HK-2 (cell line): ENCODE results near the gene RHOBTB3.

Experiments
- DNase-seq: peaks from one replicate; pipeline ENCODE4 v3.0.0-alpha.2; 2018; ENCODE audit not compliant: unreplicated experiment

The RHOBTB3 gene

GRCh38 chr5:95731571-95732554 lies 727 bp downstream of the RHOBTB3 start:
- peak; percentile 55 for DNase-seq

DNA sequence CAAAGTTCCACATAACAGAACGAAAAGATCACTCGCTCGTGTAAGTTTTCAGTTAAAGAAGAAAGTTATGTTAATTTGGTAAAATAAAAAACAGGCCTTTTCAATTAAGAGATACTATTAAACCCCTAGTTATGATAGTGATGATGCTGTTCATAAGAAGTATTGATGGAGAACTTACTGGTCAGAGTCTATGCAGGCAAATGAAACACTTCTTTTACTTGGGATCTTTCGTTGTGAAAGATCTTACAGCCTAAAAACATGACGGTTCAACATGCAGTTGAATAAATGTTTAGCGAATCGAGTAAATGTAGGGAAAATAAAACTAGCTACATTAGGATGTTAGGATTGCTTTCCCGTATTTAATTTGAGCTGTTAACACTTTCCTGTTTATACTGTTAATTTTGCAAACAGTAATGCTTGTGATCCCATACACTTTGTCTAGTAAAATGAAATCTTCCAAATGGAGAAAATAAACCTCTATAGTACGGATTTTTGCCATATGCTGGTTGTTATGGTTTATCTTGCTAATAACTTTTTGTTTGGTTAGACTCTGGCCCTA lies 2.0 kb downstream of the RHOBTB3 start:
- DNase-seq: no peak

- no peak for DNase-seq
Observed at GRCh38 chr5:95734187-95734586, 3.1 kb downstream of the RHOBTB3 start.

DNA sequence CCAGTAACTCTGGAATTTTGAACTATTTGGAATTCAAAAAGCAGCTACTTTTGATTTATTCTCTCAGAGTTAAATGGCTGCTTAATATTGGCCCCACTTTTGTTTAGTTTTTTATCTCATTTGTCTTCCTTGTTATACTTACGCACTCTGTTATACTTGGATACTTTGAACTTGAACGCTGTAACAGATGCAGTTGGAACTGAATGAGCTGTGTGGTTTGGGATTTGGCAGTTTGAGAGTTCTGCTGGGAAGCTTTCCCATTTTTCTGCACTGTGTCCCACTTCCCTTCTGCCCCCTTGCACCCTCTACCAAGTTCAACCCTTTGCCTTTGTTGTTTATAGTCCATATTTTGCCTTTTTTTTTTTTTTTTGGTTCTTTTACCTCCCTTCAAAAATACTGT lies 3.8 kb downstream of the RHOBTB3 start:
- no peak for DNase-seq

DNA sequence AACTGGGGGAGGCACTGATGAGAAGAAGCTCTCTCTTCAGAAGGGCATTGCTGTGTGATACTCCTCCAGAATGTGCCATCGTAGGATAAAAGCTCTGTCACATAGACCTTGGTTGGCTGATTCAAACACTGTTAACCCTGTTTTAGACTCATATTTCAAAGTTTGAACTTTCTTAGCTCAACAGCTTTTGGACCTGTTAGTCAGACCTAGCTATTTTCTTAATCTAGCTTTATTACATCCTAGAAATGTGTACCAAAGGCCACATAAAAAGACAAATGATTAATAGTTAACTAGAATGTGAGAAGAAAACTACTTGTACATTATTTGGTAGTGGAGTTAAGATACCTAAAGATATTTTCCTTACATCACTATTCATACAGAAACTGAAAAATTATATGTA lies 4.3 kb downstream of the RHOBTB3 start:
- no peak for DNase-seq

GRCh38 chr5:95738072-95738471 lies 6.9 kb downstream of the RHOBTB3 start:
- DNase-seq: no peak

DNA sequence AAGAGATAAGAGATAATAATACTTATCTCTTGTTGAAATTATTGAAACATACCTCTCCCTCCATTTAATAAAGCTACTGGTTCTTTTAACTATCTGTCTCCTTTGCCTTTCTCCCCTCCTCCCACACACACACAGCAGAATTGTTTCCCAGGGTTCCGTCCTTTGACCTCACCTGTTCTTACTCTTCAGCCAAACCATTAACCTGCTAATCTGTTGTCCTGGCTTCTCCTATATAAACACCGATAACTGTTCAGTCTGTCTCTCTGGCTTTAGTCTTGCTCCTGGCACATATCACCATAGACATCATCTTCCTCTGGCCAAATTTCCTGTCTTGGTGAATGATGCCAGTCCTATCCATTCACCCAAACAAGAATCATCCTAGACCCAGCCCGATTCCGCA lies 7.7 kb downstream of the RHOBTB3 start:
- no peak for DNase-seq

DNA sequence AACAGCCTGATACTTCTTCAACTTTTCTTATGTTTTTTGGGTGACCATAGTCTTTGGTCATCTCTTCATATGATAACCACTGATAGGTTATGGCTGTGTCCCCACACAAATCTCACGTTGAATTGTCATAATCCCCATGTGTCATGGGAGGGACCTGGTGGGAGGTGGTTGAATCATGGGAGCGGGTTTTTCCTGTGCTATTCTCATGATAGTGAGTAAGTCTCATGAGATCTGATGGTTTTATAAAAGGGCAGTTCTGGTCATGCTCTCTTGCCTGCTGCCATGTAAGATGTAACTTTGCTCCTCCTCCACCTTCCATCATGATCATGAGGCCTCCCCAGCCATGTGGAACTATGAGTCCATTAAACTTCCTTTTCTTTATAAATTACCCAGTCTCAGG lies 8.7 kb downstream of the RHOBTB3 start:
- no peak for DNase-seq

DNA sequence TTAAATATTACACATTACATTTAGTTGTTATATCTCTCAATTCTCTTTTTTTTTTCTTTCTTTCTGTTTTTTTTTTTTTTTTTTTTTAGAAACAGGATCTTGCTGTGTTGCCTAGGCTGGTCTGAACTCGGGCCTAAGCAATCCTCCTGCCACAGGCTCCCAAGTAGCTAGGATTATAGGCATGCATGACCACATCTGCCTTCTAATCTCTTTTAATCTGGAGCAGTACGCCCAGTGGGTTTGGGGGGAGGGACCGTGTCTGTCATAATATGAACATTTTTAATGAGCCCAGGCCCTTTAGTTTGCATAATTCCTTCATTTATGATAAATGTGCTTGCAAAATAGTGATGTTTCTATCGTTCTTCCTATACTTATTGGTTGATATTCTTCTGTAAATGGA lies 10.3 kb downstream of the RHOBTB3 start:
- no peak for DNase-seq

GRCh38 chr5:95743232-95743631 lies 12.1 kb downstream of the RHOBTB3 start:
- no peak for DNase-seq

DNA sequence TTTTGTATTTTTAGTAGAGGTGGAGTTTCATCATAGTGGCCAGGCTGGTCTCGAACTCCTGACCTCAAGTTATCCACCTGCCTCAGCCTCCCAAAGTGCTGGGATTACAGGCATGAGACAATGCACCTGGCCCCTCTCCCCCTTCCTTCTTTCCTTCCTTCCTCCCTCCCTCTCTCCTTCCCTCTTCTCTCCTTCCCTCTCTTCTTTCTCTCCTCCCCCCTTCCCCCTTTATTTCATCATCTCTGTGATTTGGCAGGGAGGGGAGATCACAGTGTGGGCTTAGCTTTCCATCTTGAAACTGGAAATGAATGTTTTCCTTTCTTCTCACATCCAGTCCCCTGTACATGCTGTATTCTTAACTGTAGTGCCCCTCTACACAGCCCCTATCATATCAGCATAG lies 12.7 kb downstream of the RHOBTB3 start:
- no peak for DNase-seq

- no peak for DNase-seq
Observed at GRCh38 chr5:95746194-95746593, 15.1 kb downstream of the RHOBTB3 start.

GRCh38 chr5:95746722-95747679 lies 15.9 kb downstream of the RHOBTB3 start:
- no peak for DNase-seq

GRCh38 chr5:95748133-95748532 lies 17.0 kb downstream of the RHOBTB3 start:
- no peak for DNase-seq

DNA sequence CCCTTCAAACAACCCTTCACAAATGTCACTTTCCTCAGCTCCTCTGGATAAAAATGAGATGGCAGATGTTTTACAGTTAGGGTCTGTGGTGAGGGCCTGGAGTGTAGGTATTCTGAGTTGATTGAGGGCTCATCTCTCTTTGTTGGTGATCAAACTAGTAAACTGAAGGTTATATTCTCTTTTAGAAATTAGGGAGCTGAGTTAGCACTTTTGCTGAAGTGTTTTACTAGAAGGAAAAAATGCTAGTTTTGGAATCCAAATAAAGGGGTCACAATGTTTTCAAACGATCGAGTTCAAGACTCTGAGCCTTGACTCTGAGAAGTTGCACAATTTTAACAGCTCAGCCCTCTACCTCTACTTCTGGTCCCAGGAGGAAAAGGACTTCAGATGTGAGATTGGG lies 23.4 kb downstream of the RHOBTB3 start:
- no peak for DNase-seq

GRCh38 chr5:95759005-95759404 lies 27.9 kb downstream of the RHOBTB3 start:
- DNase-seq: no peak

GRCh38 chr5:95759634-95760033 lies 28.5 kb downstream of the RHOBTB3 start:
- no peak for DNase-seq

- no peak for DNase-seq
Observed at GRCh38 chr5:95760273-95761191, 29.4 kb downstream of the RHOBTB3 start.

DNA sequence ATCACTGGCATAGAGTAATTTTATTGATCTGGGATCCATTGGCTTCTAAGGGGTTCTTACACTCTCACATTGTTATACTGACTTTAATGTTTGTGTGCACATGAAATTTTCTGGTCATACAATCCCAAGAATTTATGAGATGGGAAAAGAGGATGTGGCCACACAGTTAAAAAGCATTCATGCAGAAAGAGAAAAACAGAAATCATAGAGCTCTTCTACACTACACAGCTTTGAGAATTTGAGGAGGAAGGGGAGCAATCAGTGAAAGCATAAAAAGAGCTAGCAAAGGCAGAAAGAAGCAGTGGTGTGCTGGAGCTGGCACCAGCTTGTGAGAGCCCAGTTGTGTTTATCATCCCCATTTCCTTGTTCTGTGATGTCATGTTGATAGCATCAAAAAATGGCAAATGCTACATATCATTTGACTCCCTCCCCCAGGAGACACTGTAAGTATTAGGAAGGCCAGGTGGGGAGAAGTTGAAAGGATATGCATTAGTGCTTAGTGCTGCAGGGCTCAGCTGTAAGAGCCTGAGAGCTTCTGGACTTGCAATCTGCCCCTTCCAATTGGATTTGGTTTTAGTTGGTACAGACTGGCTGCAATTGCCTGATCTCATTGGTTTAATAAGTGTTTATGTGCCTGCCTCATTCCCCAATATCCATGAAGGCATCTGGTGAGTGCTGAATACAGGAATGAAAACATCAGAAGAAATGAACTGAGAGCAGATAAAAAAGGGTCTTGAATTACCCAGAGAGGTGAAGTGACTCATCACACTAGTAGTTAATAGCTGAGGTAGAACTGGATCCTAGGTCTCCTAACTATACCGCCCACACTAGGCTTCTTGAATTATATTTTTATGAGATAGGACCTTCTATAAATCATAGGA lies 30.9 kb downstream of the RHOBTB3 start:
- no peak for DNase-seq

DNA sequence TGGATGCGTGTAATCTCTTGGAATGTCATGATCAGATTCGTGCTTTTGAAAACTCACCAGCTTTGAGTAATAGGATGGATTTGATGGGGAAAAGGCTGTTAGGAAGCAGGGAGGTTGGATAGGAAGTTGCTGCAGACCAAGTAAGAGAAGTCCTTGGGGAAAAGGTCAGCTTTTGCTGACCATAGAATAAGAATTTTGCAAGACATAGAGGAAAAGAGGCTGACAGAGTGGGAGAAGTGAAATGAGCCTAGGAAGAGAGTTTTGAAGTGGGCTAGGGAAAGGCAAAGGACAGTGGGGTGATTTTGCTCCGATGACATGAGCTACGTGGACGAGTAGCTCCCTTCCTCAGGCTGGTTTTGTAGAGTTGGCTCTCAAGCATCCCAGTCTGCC lies 31.5 kb downstream of the RHOBTB3 start:
- no peak for DNase-seq
